SH-SY5Y (cell line): Measurements from ENCODE around the gene IPMK.

ENCODE experiments used
- GATA2 ChIP-seq: IDR thresholded peaks from 2 replicates; pipeline ENCODE4 v1.6.1; 2011; ENCODE audit warnings: mild to moderate bottlenecking, low read depth, low read length
- GATA3 ChIP-seq: IDR thresholded peaks from 2 replicates; pipeline ENCODE4 v1.6.1; 2011; ENCODE audit warnings: low read depth, mild to moderate bottlenecking, low read length, moderate library complexity

- TF ChIP-seq GATA2 (no peak), GATA3 (no peak)
These were observed 10.7 kb upstream of the IPMK start for GRCh38 chr10:58278274-58278961.
